Smooth muscle cell of trachea (primary cell): ENCODE measurements around the gene CPNE4. TPM values are rescaled to one million over a fixed set of nuclear protein-coding genes. Genes with fewer than 3 reads are reported as not detected.

Experiments
- total RNA-seq: library from RNA; depleted of rRNA; stranded (reverse); fragments of >200 nt; gene quantifications from 2 replicates; pipeline ENCODE4 v1.2.1, GENCODE V29; 2014

The CPNE4 gene
- not detected in 2 replicates for total RNA-seq

DNA sequence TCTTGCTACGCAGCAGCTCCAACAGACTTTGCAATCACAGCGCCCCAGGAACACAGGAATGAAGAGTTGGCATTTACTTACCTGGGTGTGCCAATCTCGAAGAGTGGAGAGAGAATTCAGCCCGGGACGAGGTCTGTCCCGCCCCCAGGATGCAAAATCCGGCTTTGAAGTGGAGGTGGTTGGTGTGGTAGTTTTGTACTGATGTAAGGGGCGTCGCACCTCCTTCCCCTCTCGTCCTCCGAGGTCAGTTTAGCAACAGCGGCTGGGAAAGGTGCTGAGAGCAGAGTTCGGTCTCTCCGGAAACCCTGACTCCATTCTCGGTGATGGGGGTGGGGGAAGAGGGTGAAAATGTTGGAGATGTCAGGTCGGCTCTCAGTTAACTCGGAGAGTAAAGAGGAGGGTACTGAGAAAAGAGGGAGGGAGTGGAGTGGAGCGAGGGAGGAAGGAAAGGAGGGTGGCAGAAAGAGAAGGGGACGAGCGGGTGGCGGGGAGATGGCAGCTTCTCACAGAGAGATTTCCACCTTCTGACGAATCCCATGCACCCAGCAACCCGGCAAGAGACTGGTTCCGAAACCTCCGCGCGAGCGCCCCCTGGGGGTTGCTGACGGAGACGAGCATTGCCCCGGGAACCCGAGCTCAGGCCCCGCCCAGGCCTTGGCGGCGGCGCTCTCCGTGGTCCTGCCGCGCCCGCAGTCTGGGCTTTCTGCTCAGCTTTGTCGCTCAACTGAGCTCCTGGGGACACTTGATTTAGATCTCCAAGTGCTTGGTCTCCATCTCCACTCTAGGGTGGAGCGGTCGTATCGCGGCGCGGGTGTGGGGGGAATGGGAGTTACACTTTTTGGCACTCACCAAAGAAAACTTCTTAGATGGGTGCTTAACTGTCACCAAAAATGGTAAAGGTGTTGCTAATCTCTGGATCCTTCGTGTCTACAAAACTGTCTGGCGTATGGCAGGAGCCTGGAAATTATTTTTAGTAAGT lies at the start of gene CPNE4:
Gene CPNE4 (minus strand): TSS at position 529 of the 979 bp plus-strand sequence.

DNA sequence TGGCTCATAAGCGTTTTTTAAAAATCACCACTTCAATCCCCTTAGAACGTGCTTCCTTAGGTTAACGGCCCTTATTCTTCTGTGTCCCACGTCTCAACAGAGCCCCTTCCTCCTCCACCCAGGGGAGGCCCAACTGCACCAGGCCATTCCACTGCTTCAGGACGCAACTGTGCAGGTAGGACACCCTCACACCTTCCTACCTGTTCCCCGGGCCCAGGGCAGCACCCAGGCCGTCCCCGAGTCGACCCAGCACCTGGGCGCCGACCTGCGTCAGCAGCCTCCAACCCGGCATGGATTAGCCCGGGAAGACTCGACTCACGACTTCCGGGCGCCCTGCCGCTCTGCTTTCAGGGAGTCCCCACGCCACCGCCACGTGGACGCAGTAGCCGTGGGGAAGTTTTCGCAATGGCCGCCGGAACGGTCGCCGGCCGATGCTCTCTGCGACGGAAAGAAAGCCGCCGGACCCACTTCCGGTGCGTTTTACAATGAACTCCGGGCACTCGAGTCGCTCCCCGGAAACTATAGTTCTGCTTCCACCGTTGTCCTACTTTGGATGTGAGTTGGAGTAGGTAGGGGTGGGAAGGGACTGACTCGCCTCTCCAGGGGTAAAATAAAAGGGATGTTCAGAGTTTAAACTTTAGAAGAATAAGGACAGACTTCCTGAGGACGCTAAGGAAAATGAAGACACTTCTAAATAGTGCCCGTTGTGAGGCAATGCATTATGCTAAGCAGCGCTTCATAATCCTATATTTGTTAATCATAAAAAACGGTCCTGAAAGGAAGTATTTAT lies 532.1 kb downstream of the CPNE4 start, which contains the start of gene MRPL3:
Gene MRPL3 (minus strand): TSS at position 442 of the 790 bp plus-strand sequence. CDS start 150 bp downstream, at position 292.

